ENCODE measurements around the gene R3HCC1L.

R3HCC1L gene

DNA sequence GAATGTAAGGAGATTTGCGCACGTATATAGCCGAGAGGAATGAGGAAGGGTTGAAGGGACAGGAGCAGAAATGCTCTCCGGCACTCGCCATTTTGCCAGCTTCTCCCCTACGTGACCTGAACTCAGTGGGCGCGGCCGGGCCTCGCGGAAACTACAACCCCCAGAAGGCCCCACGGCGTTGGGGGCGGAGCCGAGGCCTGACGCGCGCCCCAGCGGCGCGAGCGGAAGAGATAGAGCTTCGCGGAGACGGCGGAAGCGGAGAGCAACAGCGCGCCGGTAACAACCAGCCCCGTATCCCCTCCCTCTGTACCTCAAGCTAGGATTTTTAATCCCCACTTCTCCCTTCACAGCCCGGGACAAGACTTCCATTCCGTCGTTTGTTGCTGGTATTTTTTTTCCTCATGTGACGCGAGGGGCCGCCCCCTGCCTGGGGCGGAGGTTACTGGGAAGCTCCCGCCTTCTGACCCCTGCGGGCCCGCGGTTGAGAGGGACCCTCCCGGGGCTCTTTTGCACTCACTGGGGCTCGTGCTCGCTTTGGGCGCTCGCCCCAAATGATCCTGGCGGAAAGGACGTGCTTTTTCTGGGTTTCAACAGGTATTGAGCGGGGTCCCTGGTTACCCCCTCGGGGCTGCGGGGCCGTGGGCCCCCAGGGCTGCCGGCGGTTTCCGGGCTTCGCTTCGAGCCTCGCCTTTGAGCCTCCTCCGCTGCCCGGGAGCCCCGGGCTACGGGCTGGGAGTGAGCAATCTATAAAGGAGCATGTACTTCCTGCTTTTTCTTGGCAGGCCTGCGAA, at the start of gene R3HCC1L:
R3HCC1L (plus strand) TSS at position 227 of the 791 bp plus-strand sequence. CDS start 73,458 bp downstream, outside the sequence.
- DNase-seq (ENCODE audit: low read depth in 3 of 3), result peak; percentile 87 to 94 (median 87)

DNA sequence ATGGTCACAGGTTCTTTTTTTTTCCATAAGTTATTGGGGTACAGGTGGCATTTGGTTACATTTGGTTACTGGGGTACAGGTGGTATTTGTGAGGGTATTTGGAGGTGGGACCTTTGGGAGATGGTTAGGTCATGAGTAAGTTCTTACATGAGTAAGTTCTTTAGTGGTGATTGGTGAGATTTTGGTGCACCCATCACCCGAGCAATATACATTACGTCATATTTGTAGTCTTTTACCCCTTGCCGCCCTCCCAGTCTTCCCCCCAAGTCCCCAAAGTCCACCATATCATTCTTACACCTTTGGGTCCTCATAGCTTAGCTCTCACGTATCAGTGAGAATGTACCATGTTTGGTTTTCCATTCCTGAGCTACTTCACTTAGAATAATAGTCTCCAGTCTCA, 49.2 kb upstream of the R3HCC1L start:
- no peak for DNase-seq (ENCODE audit: low read depth in 3 of 3)

DNA sequence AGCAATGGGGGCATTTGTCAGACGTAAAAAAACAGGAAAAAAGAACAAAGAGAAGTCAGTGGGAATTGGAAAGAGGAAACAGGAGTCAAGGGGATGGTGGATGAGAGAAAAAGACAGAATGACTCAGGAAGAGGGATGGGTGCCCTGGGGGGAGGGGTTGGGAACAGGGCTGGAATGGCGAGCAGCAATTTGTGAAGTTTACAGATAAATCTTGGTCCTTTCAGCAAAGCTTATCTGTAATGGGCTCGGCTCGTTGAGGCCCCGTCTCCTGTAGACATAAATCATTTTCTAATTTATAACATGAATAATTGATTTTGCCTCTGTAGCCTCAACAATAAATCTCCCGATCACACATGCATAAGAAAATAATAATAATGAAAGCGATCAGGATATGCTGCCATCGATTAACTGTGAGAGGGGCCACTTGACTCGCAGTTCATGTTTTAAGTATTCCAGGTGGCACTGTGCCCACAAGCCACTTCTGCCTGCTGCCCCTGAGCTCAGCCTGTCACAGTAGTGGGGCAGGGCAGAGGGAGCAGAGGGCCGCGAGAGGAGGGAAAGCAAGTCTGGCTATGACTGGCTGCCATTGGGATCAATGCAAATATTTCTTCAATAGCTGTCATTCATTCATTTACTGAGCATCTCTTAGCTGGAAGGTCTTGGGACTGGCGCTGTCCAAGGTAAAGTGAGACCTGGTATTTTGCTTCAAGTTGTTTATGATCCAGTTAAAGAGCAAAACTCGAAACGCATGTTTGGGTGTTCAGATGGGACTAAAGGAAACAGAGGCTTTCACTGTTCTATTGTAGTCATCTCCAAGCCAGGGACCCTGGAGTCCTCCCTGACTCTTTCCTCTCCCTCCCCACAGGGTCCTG, 47.4 kb upstream of the R3HCC1L start:
- DNase-seq (ENCODE audit: low read depth in 3 of 3), result no peak

DNA sequence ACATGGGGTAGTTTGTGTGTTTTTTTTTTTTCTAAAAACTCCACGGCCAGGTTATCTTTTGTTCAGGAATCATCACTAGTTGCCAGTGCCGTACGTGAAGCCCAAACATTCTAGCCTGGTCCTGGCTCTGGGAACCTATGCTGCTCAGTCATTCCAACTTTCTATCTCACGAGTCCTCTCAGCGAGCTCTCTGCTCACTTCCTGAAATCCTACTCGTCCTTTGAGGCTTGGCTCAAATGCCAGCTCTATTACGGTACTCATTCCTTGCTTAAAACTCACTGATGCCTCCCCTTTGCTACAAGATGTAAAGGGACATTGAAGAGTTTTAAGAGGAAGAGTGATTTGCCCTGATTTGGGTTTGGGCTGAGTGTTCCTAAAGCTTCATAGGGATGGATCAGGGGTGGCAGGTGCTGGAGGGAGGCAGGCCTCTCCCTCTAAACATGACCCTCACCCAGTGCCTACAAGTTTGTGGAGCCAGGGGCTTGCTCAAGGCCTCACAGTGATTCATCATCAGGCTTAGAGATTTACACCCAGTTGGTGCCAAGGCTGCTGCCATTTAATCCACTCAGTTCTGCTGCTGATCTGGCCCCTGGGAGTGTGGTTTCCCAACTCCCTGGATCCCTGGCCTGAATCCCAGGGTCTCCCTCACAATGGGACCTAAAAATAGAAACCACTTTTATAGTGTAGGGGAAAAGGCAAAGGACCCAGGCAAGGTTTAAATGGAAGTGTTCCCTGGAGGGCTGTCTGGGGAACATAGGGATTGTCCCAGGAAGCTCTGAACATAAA, 46.1 kb upstream of the R3HCC1L start:
- no peak for DNase-seq (ENCODE audit: low read depth in 3 of 3)

DNA sequence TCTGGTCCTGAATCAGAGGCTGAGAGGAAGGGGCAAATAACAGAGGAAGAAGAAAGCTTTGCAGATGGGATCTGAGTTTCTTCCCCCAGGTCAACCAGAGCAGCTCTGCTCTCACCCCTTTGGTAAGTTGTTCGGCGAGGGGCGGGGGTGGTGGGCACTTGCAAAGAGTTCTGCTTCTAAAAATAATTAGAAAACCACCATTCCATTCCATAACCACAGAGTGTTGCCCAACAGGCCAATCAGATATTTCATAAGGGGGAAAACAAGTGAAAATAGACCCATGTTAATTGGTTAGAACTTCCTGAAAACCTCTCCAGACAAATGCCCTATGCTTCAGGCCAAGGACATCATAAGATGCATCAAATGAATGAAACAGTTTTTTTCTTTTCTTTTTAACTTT, 43.6 kb upstream of the R3HCC1L start:
- DNase-seq (ENCODE audit: low read depth in 3 of 3), result no peak

DNA sequence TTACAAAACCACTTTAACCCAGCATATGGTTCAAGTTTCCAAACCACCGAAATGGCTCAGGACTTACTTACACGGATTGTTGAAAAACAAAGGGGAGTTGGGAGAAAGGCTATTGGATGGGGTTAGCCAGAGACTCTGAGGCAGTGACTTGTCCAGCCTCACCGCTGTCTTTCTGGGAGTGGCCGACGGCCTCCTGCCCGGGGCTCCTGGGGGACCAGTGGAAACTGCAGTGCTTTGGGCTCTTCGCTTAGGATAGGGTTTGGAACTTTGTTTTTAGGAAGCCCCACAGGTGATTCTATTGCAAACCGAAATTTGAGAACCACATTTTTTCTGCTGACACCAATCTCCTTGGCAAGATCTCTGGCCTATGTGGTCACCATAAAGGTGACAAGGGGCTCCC, 38.1 kb upstream of the R3HCC1L start:
- no peak for DNase-seq (ENCODE audit: low read depth in 3 of 3)

DNA sequence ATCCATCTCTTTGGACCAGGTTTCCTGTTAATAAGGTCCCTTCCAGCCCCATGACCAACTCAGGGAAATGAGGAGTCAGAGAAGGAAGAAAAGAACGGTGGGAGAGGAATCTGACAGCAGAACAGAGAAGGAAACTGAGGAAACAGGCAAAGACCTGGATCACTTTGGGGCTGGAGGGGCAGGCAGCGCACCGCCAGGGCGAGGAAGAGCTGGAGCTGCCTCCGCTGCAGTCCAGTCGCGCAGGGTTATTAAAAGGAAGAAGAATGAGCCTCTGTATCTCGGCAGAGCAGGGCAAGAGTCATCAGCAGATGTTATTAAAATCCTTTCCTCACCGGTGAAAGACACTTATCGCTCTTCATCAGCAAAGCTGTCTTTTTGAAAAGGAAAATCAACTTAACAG, 37.7 kb upstream of the R3HCC1L start:
- DNase-seq (ENCODE audit: low read depth in 3 of 3), result no peak

DNA sequence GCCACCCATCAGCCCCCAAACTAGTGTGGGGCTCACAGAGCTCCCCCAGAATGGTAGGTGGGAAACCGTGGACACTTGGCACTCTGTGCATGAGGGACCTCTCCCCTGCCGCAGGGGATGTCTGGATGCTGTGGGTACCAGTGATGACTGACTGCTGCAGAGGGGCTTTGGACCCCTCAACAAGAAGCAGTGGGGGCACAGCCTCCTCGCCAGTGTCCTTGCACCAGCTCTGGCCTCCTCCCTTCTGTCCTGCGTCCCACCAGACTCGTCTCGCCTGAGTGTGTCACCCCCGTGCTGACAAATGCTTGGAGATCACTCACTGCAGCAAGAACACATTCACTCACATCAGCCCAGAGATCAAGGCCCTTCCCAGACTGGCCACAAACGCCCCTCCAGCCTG, 37.3 kb upstream of the R3HCC1L start:
- no peak for DNase-seq (ENCODE audit: low read depth in 3 of 3)

DNA sequence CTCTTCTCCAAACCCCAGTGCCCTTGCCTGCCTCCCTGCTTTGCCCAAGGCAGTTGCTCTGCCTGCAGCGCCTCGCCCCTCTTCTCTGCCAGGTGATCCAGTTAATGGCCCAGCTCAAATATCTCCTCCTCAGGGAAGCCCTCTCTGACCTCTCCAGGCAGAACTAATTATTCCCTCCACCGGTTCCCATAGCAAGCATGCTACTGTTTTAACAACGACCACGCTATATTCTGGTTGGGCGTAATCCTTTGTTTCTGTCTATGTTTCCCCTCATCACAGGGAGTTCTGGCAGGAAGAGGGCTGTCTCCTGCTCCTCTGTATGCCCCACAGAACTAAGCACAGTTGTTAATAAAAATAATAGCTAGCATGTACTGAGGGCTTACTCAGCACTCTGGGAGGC, 36.8 kb upstream of the R3HCC1L start:
- DNase-seq (ENCODE audit: low read depth in 3 of 3), result no peak

DNA sequence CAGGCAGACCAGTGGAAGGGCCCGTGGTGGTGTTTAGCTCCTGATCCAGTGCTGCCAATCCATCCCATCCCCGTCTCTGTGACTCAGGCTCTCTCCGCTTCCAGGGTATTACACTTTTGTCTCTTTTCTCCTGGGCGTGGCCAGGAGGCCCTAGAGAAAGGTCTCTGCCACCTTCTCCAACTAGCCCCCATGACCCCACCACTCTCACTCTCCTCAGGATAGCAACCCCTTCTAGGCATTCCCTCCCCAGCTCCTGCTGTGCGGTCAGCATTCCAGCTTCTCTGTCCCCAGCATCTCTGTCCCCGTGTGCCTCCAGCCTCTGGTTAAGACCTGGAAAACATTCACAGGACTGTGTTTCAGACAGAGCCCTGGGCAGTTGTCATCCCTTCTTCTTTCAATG, 36.2 kb upstream of the R3HCC1L start:
- no peak for DNase-seq (ENCODE audit: low read depth in 3 of 3)

DNA sequence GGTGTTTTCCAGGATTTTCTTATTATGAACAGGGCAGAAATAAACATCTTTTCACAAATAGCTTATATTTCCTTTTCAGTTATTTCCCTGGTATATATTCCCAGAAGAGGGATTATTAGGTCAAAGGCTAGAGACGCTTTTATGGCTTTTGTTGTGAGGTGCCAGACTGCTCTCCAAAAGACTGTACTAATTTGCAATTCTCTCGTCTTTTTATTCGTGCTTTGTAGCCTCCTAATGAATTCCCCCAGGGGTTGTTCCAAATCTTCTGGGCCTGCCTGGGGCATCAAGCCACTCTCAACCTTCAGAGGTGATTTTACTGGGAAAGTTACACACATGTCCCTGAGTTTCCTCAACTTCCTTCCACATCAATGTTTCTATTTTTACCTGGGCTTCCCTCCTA, 34.0 kb upstream of the R3HCC1L start:
- DNase-seq (ENCODE audit: low read depth in 3 of 3), result no peak

DNA sequence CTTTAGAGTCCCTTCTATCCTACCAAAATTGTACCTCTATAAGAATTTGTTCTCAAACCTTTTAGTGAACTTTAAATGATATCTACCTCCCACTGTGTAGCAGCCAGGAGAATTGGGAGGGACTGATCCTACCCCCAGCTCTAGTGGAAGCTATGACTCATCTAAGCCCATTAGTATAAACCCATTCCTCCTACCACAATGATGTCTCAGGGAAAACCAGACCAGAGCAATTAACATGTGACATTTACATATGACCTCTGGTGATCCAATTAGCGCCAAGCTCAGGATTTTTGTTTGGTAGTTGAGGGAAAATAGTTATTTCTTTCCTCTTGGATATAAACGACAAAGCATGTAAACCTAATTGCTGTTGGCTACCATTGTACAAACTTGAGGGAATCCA, 33.1 kb upstream of the R3HCC1L start:
- no peak for DNase-seq (ENCODE audit: low read depth in 3 of 3)

DNA sequence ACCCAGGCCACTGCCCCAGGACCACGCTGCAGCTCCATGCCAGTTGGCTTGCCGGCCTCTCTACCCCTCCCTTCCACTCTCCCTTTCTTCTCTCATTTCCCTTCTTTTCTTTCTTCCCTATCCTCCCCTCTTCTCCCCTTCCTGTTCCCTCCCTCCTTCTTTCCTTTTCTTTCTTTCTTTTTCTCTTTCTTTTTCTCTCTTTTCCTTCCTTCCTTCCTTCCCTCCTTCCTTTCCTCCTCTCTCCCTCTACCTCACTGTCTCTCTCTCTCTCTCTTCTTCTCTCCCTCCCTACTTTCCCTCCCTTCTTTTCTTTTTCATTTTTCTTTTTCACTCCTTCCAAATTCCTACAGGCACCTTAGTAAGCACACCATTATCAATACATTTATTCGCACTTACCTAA, 30.3 kb upstream of the R3HCC1L start:
- no peak for DNase-seq (ENCODE audit: low read depth in 3 of 3)

DNA sequence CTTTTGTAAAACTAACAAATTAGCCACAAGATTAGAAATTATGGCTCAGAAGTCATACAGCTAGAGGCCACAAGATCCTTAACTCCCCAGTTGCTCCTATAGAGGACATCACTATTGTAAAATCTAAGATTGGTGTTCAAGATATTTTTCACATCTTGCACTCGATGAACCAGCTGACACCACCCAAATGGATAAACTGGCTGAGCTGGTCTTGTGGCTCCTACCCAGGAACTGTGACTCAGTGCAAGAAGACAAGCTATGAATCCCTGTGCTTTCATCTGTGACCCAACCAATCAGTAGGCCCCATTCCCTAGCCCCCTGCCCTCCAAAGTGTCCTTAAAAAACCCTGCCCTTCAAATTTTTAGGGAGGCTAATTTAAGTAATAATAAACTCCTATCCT, 27.9 kb upstream of the R3HCC1L start:
- no peak for DNase-seq (ENCODE audit: low read depth in 3 of 3)

DNA sequence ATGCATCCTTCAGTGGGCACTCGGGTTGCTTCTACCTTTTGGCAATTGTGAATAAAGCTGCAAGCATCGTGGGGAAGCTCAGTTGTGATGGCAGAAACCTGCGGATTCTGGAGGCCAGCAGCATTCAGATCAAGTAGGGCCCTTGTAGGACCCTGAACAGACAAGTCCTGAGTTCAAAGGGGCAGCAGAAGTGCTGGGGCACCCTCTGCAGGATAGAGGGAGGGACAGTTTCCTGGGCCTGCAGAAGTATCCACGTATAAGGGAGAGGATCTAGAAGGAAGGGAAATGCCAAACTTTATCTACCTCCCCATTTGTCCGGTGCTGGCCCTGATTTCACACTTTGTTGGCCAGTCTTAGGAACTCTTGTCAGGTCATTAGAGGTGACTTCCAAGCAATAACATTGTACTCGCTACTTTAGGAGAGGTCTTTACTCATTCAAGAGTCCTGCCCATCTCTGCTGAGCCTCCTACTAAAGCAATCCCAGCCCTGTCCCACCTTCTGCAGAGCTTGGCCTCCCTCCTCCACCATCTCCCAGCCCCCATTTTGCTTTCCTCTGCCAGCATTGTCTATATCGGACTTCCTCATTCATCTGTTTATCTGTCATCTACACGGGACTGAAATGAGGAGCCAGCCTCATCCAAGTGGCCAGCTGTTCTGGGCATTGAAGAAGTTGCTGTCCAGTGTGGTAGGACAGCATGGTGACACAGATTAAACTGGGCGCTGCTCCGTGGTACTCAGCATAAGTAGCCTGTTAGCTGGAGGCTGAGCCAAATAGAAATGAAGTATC, 26.6 kb upstream of the R3HCC1L start:
- DNase-seq (ENCODE audit: low read depth in 3 of 3), result no peak

DNA sequence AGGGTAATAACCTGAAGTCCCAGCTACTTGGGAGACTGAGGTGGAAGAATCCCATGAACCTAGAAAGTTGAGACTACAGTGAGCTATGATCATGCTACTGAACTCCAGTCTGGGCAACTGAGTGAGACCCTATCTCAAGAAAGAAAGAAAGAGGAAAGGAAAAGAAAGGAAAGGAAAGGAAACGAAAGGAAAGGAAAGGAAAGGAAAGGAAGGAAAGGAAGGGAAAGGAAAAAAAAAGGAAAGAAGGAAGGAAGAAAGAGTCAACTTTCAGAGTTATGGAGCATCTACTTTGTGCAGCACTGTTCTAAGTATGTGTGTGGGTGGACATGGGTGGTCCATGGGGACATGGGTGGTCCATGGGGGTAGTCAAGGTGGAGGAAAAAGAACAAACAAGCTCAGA, 24.1 kb upstream of the R3HCC1L start:
- DNase-seq (ENCODE audit: low read depth in 3 of 3), result no peak

DNA sequence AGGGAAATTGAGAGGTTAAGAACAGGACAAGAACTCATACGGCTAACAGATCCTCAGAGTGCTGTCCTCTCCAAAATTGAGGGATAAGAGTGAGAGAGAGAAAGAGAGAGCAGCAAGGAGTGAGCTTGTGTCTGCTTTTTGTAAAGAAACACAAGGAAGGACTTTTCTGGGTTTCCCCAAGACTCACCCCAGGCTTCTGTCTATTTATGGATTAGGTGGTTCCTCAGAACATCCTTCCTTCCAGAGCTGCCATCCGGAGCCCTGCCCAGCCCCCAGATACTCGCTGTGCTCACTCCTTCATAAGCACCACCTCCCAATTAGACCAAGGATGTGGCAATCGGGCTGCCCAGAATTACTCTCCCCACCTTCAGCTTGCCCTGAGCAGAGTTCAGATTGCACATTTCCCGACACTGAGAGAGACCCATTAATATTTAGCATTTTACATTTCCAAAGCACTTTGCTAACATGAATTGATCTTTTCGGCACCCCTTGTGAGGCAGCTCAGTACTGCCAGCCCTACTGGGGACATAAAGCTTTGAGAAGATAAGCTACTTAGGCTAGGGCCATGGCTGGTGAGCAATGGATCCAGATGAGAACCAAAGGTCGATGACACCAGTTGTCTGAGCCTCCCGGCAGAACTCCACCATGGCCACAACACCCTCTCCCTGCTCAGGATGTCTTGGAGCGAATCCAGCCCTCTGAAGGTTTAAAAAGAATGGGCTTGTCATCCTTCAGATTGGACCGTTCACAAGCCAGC, 19.2 kb upstream of the R3HCC1L start:
- no peak for DNase-seq (ENCODE audit: low read depth in 3 of 3)

DNA sequence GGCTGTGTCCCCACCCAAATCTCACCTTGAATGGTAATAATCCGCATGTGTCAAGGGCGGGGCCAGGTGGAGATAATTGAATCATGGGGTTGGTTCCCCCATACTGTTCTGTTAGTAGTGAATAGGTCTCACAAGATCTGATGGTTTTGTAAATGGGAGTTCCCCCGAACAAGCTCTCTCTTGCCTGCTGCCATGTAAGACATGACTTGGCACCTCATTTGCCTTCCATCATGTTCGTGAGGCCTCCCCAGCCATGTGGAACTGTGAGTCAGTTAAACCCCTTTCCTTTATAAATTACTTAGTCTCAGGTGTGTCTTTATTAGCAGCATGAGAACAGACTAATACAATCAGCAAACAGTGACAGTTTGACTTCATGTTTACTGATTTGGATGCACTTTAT, 14.6 kb upstream of the R3HCC1L start:
- no peak for DNase-seq (ENCODE audit: low read depth in 3 of 3)

DNA sequence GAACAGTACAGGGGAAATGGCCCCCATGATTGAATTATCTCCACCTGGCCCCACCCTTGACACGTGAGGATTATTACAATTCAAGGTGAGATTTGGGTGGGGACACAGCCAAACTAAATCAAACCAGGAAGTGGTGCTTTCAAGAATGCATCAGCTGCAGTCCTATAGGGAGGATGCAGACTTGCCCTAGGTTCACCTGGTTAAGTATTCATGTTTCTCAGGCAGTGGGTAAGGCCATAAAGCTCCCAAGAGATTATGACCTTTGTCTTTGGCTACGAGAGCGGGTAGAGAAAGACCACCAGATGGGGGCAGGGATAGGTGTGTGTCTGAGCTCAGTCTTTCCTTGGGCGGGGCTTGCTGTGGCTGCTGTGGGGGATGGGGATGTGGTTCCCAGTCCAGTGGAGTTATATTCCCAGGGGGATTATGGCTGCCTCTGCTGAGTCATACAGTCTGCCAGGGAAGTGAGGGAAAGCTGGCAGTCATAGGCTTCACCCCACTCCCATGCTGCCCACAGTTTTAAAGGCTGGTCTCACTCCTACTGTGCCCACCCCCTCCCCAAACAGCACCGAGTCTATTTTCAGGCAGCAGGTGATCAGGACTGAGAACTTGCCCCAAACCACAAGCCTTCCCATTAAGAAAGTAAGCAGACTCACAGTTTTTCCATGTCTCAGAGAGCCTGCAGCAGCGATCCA, 8.4 kb upstream of the R3HCC1L start:
- no peak for DNase-seq (ENCODE audit: low read depth in 3 of 3)

DNA sequence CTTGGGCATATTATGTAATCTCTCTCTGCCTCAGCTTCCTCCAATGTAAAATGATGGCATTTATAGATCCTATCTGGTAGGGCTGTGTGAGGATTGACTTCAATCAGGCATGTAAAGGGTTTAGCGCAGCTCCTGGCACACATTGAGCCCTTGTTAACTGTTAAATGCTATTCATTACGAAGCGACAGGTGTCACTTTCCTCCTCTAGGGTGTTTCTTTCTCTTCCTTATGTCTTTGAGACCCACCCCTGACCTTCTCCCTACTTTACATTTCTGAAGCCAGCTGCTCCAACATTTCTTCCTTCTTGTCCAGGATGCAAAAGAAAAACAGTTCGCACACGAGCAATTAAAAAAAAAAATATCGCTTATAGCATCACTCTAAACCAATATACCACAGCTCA, 5.7 kb upstream of the R3HCC1L start:
- DNase-seq (ENCODE audit: low read depth in 3 of 3), result no peak
